ENCODE results near the gene NACC2. TPM values are rescaled to one million over a fixed set of nuclear protein-coding genes. Genes with fewer than 3 reads are reported as not detected.
A peak's percentile ranks its signal among the peaks of the same experiment; 100 is the strongest.

NACC2 gene, protein sequence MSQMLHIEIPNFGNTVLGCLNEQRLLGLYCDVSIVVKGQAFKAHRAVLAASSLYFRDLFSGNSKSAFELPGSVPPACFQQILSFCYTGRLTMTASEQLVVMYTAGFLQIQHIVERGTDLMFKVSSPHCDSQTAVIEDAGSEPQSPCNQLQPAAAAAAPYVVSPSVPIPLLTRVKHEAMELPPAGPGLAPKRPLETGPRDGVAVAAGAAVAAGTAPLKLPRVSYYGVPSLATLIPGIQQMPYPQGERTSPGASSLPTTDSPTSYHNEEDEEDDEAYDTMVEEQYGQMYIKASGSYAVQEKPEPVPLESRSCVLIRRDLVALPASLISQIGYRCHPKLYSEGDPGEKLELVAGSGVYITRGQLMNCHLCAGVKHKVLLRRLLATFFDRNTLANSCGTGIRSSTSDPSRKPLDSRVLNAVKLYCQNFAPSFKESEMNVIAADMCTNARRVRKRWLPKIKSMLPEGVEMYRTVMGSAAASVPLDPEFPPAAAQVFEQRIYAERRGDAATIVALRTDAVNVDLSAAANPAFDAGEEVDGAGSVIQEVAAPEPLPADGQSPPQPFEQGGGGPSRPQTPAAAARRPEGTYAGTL
- polyA plus RNA-seq (2014; cell fraction: cytosol; rRNA removed) = not detected in 2 replicates
- not detected in 2 replicates for polyA plus RNA-seq (2014; cell fraction: nucleus; rRNA removed)

DNA sequence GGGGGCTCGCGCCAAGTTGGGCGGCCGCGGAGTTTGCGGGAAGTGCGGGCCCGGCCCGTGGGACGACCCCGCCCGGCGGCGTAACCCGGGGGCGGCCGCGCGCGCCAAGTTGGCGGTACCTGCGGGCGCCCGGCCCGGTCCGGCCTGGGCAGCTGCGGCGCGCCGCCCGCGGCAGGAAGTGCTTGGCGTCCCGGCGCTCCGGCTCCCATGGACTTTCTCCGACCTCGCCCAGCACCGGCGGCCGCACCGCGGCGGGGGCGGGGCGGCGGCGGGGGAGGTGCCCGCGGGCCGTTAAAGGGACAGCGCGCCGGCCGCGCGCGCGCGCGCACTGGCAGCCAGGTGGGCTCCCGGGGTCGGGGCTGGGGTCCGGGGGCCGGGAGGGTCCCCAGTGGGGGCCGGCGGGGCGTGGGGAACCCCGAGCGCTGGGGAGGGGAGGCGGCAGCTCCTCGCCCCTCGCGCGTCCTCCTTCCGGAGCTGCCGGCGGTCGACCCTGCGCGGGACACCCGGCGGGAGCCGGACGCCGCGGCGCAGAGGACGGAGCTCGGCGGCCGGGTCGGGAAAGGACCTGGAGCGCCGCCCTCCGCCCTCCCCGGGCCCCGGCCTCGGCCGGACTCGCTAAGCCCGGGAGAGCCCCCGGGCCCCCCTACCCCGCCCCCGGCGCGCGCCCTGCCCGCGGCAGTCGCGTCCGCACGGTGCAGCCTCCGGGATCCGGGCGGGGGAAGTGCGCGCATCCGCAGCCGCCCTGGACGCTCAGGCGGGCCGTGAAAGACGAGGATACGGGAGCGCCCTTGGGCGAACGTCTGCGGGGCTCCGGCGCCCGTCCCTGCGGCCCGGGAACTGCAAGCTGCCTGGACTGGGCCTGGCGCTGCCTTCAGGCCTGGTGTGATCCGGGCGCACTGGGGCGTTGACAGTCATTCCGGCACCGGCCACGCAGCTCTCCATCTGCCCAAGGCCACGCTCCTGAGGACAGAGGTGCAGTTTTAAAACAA is at the start of gene NACC2:
Gene NACC2, minus strand, starts transcription at position 220 of the 989 bp plus-strand sequence. CDS start 44,768 bp downstream, outside the sequence.
- no peak for DNase-seq (ENCODE audit: low spot score)

DNA sequence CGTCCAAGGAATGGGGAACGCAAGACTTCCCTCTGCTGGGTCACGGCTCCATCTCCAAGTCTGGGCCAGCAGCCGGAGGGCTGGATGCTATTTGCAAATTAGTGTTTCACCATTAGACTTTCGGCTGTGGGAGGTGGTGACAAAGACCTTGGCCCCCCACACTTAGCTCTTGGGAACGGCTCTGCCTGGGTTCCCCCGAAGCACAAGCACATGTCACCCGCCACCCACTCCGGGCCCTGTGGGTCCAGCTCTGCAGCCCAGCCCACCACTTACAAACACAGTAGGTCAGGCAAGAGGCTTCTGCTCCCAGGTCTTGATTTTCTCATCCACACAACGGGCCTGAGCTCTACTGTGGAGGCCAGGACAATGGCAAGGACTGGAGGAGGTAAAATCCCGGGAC is 49.4 kb upstream of the NACC2 start:
- no peak for DNase-seq (ENCODE audit: low spot score)

DNA sequence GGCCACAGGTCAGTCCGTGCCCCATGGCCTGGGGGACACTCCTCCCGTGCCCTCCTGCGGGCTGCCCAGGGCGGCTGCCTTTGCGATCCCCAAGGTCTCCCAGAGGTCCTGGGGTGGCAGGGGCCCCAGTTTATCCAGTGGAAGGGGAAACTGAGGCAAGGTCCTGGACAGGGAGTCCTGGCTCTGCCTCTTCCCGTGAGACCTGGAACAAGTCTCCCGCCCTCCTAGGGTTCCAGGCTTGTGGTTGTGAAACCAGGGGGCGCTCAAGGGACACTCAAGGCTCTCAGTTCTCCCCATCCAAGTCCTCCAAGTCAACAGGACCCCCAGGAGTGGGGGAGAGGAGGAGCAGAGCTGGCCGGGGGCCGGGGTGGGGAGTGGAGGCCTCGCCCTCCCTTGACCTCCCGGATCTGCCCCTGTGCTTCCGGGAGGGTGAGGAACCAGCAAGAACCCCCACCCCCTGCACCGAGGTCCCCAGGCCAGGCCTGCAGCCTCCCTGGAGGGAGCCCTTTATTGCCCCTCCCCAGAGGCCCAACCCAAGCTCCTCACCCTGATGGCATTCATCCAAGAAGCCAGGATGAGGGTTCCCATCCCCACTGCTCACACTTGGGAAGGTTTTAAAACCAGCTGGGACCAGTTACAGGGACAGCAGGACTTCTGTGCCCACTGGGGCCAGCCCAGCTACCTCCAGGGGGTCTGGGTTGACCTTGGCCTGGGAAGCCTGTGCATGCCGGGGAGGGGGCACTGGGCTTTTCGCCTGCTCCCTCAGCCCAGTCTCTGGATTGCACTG is 48.3 kb upstream of the NACC2 start:
- DNase-seq (ENCODE audit: low spot score) = peak; percentile 67

DNA sequence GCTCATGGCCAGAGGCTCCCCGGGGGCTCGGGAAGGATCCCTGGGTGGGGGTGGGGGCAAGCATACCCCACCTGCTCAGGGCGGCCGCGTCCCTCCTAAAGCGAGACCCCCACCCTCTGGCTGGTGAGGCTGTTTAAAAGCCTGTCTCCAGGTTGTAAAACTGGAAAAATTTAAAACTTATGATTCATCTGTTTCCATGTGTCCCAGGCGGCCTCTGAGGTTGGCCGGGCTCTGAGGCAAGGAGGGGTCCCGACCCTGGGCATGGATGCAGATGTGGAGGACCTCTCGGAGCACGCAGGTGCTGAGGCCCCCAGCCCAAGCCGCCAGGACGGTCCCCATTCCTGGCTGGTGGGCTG is 47.7 kb upstream of the NACC2 start:
- DNase-seq (ENCODE audit: low spot score) = no peak

DNA sequence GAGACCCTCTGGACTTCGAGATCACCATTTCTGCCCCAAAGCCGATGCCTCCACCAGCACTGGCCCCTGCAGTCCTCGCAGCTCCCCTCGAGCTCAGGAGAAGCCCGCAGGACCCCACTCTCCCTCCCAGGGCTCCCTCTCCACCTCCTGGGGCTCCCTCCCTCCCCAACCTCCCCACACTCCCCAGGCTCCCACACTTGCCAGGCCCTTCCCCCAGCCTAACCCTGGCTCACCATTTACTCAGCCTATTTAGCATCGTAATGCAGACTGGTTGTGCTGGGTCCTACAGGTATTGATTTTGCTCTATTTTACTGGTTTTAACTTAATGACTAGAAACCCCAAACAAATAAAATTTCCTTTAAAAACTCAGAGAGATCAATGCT is 47.3 kb upstream of the NACC2 start:
- no peak for DNase-seq (ENCODE audit: low spot score)

DNA sequence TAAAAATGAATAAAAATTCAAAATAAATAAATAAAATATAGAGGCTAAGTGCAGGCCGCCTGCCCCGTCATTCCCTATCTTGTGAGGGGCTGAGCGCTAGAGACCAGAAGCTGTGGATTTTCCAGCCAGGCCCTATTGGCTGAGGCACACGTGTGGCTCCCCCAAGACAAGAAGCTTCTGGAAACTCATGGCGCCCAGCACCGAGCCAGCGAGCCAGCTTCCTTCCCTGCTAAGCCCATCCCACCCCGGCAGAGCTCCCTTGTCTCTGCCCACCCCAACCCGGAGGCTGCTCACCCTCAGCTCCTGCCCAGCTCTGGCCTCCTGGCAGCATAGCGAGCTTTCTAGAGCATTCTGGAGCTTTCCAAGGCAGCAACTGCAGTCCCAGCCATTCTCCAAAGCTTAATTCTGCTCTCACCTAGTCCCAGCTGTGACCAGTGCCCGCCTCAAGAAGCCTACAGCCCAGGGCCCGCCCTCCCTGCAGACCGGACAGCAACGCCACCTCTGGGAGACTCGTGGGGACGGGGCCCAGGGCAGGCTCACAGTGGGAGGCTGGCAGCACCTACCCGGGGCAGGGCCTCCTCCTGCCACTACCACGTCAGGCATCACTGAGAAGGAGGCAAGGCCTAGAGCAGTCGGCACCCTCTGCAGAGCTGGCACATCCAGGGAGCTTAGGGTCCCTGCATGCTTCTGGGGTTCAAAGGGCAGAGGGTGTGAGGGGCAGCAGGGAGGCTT is 46.8 kb upstream of the NACC2 start:
- no peak for DNase-seq (ENCODE audit: low spot score)

DNA sequence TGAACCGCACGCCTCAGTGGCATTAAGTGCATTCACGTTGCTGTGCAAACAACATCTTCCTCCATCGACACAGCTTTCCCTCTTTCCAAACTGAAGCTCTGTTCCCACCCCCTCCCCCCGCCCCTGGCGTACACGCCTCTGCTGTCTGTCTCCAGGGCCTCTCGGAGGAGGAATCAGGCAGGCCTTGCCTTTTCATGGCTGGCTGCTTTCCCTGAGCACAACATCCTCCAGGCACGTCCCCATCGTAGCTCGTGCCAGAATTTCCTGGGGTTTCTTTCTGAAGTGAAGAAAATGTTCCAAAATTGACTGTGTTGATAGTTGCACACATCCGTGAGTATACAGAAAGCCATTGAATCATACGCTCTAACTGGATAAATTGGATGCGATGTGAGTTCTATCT is 45.9 kb upstream of the NACC2 start:
- DNase-seq (ENCODE audit: low spot score) = no peak

DNA sequence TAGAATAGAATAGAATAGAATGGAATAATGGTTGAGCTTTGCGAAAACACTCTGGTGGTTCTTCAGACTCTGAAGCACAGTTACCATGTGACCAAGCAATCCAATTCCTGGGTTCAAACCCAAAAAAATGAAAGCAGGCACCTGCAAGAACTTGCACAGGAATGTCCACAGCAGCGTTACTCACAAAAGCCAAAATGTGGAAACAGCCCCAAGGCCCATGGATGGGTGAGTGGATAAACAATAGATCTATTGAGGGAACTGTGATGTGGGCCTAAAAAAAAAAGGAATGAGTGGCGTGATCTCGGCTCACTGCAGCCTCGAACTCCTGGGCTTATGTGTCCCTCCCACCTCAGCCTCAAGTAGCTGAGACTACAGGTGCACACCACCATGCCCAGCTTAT is 45.0 kb upstream of the NACC2 start:
- no peak for DNase-seq (ENCODE audit: low spot score)

DNA sequence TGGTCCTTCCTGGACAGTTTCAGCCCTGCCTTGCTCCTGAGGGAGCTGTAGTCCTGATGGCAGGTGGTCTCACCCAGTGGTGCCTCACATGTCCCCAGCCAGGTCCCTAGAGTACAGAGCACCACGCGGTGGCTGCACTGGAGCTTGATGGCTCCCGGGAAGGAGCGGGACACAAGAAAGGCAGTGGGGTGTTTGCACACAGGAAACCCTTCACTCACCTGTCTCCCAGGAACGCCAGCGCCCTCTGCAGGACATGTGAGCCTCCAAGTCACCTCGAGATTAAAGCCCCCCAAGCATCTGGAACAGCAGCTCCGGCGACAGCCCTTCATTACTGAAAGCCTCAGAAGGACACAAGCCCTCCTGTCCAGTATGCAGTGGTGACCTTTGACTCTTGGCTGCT is 43.5 kb upstream of the NACC2 start:
- peak; percentile 45 for DNase-seq (ENCODE audit: low spot score)

DNA sequence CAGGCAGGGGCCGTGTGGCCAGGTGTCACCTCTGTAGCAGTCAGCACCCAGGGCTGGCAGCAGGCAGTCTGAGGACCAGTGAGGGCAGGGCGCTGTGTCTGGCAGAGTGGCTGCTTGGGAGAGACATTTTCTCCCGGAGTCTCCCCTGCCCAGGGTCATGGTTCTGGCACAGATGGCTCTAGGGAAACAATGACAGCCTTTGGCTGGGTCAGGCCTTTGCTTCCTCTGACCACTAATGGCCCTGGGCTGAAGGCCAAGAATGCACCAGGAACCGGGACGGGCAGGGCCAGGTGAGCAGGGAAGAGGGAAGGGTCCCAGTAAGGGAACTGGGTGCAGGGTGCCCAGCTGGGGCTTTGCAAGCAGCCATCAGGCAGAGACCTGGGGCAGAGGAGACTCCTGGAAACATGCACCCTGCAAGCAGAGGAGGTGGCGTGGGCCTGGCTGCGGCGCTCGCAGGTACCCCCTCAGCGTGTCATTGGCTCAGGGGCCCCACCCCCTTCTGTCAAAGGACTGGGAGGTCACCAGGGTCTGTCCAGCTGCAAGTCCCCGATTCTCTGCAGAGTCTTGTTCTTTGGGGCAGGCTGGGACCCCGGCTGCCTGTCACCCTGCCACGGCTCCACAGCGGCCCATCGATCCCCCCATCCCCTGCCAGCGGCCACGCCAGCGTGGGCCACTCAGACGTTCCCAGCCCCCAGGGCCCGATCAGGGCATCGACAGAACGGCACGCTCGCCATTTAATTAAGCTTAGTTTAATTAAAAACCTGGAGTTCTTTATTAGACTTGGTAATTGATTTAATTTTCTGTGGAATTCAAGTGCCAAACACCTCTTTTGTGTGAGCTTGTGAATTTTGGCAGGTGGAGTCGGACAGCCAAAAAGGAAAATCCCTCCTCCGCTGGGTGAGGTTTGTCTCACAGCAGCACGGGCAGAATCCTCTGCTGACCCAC is 42.5 kb upstream of the NACC2 start:
- DNase-seq (ENCODE audit: low spot score) = no peak

DNA sequence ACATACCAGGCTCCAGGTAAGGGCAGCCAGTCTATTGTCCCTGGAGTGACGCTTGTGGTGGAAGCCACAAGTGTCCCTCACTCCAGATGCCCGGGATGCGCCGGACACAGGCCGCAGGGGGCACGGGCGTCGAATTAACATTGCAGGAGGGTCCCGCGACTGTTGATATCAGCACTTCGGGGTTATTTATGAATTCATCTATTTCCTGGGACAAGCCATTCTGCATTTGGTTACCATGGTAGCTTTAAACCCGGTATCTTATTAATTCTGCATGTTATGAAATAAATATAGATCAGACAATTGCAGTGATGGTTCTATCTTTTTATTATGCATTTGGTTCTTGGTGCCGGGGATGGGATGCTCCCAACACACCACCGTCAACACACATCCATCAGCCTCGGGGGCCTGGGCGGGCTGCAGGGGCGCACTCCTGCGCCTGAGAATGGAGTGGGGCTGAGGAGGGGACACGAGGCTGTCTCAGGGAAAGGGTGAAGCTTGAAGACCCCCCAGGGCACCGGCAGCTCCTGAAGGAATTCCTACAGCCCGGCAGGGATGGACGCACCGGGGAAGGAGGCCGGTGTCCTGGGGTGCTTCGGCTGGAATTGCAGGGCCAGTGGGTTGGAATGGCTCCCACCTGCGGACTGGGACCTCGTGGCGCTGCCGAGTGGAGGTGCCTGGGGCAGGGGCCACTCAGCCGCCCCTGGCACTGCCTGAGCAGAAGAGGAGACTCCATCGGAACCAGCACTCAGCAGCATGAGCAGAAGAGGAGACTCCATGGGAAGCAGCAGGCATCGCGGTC is 41.2 kb upstream of the NACC2 start:
- no peak for DNase-seq (ENCODE audit: low spot score)

DNA sequence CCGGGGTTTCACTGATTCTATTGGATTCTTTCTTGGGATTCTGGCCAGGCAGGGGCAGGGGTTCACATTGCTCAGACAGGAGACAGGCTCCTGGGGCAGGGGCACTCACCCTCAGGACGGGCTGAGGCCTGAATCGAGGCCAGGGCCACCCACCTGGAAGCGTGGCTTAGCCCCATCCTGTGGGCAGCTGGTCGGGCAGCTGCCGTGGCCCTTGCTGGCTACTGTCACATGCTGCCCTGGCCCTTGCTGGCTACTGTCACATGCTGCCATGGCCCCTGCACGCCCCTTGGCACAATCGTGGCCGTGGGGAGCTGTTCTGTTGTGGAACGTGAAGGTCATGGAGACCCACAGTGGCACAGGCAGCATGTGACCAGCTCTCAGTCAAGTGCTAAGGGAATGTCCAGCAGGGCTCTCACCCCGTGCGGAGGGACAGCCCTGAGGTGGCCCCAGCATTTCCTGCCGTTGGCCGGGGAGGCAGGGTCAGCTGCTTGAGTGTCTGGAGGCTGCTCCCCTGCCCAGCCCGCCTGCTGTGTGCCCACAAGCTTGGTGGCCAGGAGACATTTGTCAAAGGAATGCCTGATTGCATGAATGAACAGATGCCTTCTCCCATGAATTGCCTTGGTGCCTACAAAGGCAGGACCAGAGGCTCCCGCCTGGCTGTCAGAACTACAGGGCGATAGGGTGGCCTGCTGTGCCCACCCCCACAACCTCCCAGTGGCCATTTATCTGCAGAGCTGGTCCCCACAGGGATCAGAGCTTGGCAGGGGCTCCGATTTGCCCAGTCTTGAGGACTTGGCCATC is 40.4 kb upstream of the NACC2 start:
- no peak for DNase-seq (ENCODE audit: low spot score)

DNA sequence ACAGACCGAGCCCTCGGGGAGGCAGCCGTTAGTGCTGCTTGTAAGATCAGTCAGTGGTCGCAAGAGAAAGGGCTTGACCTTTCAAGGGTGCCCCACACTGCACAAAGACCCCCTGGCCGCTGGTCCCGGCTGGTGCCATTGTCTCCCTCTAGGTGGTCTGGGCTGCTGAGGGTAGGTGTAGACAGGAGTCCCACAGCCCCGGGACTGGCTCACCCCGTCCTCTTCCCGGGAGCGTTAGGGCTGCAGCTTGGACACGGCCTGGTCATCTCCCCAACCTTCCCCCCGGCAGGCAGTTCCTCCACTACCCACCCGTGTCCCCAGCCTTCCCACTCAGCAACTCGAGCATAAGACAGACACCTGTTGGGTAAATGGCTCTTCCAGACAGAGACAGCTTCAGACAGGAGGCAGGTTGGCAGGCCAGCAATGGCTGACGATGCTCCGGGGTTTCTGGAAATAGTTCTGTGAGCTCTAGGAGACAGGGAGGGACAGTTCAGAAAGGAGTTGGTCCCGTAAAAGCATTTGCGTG is 38.9 kb upstream of the NACC2 start:
- DNase-seq (ENCODE audit: low spot score) = no peak

DNA sequence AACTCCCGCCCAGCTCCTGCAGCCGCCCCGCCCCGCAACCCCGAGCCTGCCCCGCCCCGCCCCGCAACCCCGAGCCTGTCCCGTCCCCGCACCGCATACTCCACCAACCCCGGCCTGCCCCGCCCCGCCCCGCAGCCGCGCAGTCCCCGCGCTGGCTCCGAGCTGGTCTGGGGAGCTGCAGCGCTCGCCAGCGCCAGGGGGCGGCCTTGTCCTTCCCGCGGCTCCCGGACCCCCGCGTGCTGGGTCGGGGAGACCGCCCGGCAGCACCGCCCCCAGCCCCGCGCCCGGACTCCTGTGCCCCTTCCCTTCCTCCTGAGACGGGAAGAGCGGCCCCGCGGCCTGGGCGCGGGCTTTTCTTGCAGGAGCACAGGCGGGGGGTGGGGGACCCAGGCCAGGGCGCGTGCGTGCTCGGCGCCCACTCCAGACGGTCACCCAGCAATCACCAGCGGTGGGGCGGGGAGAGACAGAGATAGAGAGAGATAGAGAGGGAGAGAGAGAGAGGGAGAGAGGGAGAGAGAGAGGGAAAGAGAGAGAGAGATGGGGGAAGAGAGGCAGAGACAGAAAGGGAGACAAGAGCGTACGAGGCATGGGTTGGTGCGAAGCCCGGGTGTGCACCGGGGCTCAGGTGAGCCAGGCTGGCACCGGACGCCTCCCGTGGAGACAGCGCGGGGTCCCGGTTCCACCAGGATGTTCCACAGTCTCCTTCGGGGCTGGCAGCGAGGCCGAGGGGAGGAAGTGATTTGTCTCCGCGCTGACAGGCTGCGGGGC is 38.3 kb upstream of the NACC2 start:
- no peak for DNase-seq (ENCODE audit: low spot score)

DNA sequence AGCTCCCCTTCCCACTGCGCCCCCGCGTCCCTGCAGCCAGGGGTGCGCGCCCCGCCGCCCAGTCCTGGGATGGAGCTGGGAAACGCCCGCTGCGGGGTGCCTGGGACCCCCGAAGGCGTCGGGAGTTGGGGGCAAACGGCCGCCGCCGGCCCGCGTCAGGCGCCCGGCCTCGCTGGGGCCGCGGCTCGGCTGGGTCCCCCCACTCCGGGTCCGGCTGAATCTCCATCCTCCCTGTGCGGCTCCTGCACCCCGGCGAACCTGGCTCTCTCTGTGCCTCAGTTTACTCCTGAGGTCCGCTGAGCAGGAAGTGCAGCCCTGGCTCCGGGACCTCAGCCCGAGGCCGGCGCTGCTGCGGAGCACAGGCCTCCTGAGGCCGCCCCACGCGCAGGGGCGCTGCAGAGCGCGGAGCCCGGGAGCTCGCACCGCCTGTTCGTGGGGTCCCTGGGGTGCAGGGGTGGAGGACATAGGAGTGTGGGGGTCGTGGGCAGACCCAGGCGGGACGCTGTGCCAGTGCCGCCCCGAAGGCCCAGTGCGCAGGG is 37.5 kb upstream of the NACC2 start:
- no peak for DNase-seq (ENCODE audit: low spot score)
